ENCODE results near the gene SPIRE2. TPM values are rescaled to one million over a fixed set of nuclear protein-coding genes. Genes with fewer than 3 reads are reported as not detected.
A peak's percentile ranks its signal among the peaks of the same experiment; 100 is the strongest.

SPIRE2 gene
- total and polyA plus RNA-seq, 2 of the 13 experiments (the other 11 are each of a cell fraction or from before 2014, with no cell fraction given), result 13.3 to 37.5 TPM

- TF ChIP-seq, protein P1, sequence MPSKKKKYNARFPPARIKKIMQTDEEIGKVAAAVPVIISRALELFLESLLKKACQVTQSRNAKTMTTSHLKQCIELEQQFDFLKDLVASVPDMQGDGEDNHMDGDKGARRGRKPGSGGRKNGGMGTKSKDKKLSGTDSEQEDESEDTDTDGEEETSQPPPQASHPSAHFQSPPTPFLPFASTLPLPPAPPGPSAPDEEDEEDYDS (CRISPR knock-in tag; IDR thresholded peaks at IDR 0.05), result peak; percentile 60
- no peak for TF ChIP-seq SMAD9 (CRISPR knock-in tag; IDR thresholded peaks at IDR 0.05)
- TF ChIP-seq ZSCAN12 (CRISPR knock-in tag; IDR thresholded peaks at IDR 0.05), result no peak
- TF ChIP-seq ZNF550 (CRISPR knock-in tag; IDR thresholded peaks at IDR 0.05; ENCODE audit: borderline replicate concordance), result no peak
- no peak for TF ChIP-seq ZNF432 (CRISPR knock-in tag; IDR thresholded peaks at IDR 0.05; ENCODE audit: borderline replicate concordance)
- TF ChIP-seq, protein P2, sequence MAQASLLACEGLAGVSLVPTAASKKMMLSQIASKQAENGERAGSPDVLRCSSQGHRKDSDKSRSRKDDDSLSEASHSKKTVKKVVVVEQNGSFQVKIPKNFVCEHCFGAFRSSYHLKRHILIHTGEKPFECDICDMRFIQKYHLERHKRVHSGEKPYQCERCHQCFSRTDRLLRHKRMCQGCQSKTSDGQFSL (CRISPR knock-in tag; IDR thresholded peaks at IDR 0.05), result no peak; the same call in 1 of the 2 replicates
- no peak for TF ChIP-seq ZNF143 (CRISPR knock-in tag; IDR thresholded peaks at IDR 0.05)
- peak; percentile 55; the same call in 1 of the 2 replicates for TF ChIP-seq ZFP37 (CRISPR knock-in tag; IDR thresholded peaks at IDR 0.05; ENCODE audit: borderline replicate concordance)
- TF ChIP-seq SP1 (IDR thresholded peaks at IDR 0.05), result 0 out of 2 replicates have a peak, but pooled peaks have one; percentile 19
- TF ChIP-seq SP1 (CRISPR knock-in tag; IDR thresholded peaks at IDR 0.05), result peak; percentile 89
- no peak for TF ChIP-seq GLMP (CRISPR knock-in tag; IDR thresholded peaks at IDR 0.05; ENCODE audit: borderline replicate concordance)
- TF ChIP-seq ZNF101 (CRISPR knock-in tag; IDR thresholded peaks at IDR 0.05; ENCODE audit: borderline replicate concordance, low read depth), result no peak
- no peak; the same call in 1 of the 2 replicates for TF ChIP-seq ZNF124 (CRISPR knock-in tag; IDR thresholded peaks at IDR 0.05)
- peak; percentile 36; the same call in 1 of the 2 replicates for TF ChIP-seq ZNF788 (CRISPR knock-in tag; IDR thresholded peaks at IDR 0.05; ENCODE audit: borderline replicate concordance)
- TF ChIP-seq RARA (CRISPR knock-in tag; IDR thresholded peaks at IDR 0.05), result 0 out of 2 replicates have a peak, but pooled peaks have one; percentile 9
- no peak for TF ChIP-seq PAF1 (CRISPR knock-in tag; IDR thresholded peaks at IDR 0.05)
- no peak for TF ChIP-seq ZEB1 (IDR thresholded peaks at IDR 0.05; ENCODE audit: insufficient replicate concordance, low read depth)
- TF ChIP-seq TARDBP (CRISPR knock-in tag; IDR thresholded peaks at IDR 0.05), result no peak
- TF ChIP-seq NFE2L2 (IDR thresholded peaks at IDR 0.05; ENCODE audit: low read length), result no peak
- TF ChIP-seq SRY (CRISPR knock-in tag; IDR thresholded peaks at IDR 0.05), result no peak
- peak; percentile 64 for TF ChIP-seq SPEN (CRISPR knock-in tag; IDR thresholded peaks at IDR 0.05; ENCODE audit: low read depth)
- TF ChIP-seq CCAR2 (optimal IDR thresholded peaks at IDR 0.05; ENCODE audit: low read depth, low read length), result no peak
- TF ChIP-seq, protein P3, sequence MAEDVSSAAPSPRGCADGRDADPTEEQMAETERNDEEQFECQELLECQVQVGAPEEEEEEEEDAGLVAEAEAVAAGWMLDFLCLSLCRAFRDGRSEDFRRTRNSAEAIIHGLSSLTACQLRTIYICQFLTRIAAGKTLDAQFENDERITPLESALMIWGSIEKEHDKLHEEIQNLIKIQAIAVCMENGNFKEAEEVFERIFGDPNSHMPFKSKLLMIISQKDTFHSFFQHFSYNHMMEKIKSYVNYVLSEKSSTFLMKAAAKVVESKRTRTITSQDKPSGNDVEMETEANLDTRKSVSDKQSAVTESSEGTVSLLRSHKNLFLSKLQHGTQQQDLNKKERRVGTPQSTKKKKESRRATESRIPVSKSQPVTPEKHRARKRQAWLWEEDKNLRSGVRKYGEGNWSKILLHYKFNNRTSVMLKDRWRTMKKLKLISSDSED (CRISPR knock-in tag; IDR thresholded peaks at IDR 0.05), result no peak
- TF ChIP-seq DBP (CRISPR knock-in tag; IDR thresholded peaks at IDR 0.05; ENCODE audit: not compliant biosample characterization), result no peak
- 0 out of 2 replicates have a peak, but pooled peaks have one; percentile 12 for TF ChIP-seq ETV5 (CRISPR knock-in tag; IDR thresholded peaks at IDR 0.05; ENCODE audit: borderline replicate concordance)
These were observed 45.9 kb downstream of the SPIRE2 start (continued) for GRCh38 chr16:89873972-89874689.

Measured in HepG2 (cell line).